Germinal center (tissue), 1 donor: Measurements from ENCODE around the gene DDX39B.

ENCODE experiments used
- DNase-seq: peaks from one replicate; pipeline ENCODE4 v3.0.0; 2012; ENCODE audit warnings: mixed read lengths, low spot score

Gene DDX39B

GRCh38 chr6:31547727-31548543, 6.1 kb upstream of the DDX39B start:
- no peak for DNase-seq

- peak; percentile 90 for DNase-seq
Observed at GRCh38 chr6:31546958-31547726, 5.3 kb upstream of the DDX39B start, which contains the start of gene NFKBIL1. Gene NFKBIL1, plus strand, starts transcription at chr6:31547608. Its CDS starts 87 bp downstream, at chr6:31547695.

- DNase-seq = peak; percentile 73
Observed at GRCh38 chr6:31546339-31546957, 4.6 kb upstream of the DDX39B start, which contains the start of gene ATP6V1G2. Gene ATP6V1G2, minus strand, starts transcription at chr6:31546608. Its CDS starts 49 bp downstream, at chr6:31546559.

- DNase-seq = no peak
Observed at GRCh38 chr6:31545291-31545690, 3.5 kb upstream of the DDX39B start.

GRCh38 chr6:31544676-31545075, 2.9 kb upstream of the DDX39B start:
- DNase-seq = no peak

- no peak for DNase-seq
Observed at GRCh38 chr6:31543639-31544038, 1.8 kb upstream of the DDX39B start.

GRCh38 chr6:31541059-31541657, 645 bp downstream of the DDX39B start:
- DNase-seq = peak; percentile 45

- no peak for DNase-seq
Observed at GRCh38 chr6:31540640-31541039, 1.2 kb downstream of the DDX39B start.

GRCh38 chr6:31538805-31539400, 2.9 kb downstream of the DDX39B start:
- DNase-seq = no peak

- no peak for DNase-seq
Observed at GRCh38 chr6:31535538-31536324, 6.1 kb downstream of the DDX39B start.

- no peak for DNase-seq
Observed at GRCh38 chr6:31534521-31535040, 7.2 kb downstream of the DDX39B start.

- no peak for DNase-seq
Observed at GRCh38 chr6:31534011-31534410, 7.8 kb downstream of the DDX39B start.

- no peak for DNase-seq
Observed at GRCh38 chr6:31533455-31533841, 8.4 kb downstream of the DDX39B start.

GRCh38 chr6:31532644-31533454, 9.0 kb downstream of the DDX39B start:
- DNase-seq = no peak

GRCh38 chr6:31531771-31532643, 9.8 kb downstream of the DDX39B start:
- no peak for DNase-seq

GRCh38 chr6:31531162-31531561, 10.6 kb downstream of the DDX39B start:
- no peak for DNase-seq

- no peak for DNase-seq
Observed at GRCh38 chr6:31530659-31531058, 11.1 kb downstream of the DDX39B start.

- DNase-seq = no peak
Observed at GRCh38 chr6:31529329-31530150, 12.3 kb downstream of the DDX39B start.
